ENCODE results near the gene RAPGEF5. TPM values are rescaled to one million over a fixed set of nuclear protein-coding genes. Genes with fewer than 3 reads are reported as not detected.

The RAPGEF5 gene
- total RNA-seq, 1 experiment from 2014 or later, result 13.3 TPM

- H4K8ac ChIP-seq (replicated peaks; ENCODE audit: insufficient read length, low read depth, low read length), result no peak overlapping the region
- Mint-ChIP-seq H3K4me3 (no peak overlapping the region), H3K4me1 (peaks cover 6 to 11% of the 10 kb centered on the region in 2 experiments), H3K27me3 (ENCODE audit: low read depth) (peaks cover 3% of the 10 kb centered on the region; the same call in 1 of the 2 replicates), H3K36me3 (ENCODE audit: insufficient read depth in 1 of 3, low read depth in 3 of 3) (peaks cover 0 to 17% (median 4%) of the 10 kb centered on the region in 3 experiments; a peak in 3 of 7 replicates), H3K9me3 (peaks cover 5 to 21% of the 10 kb centered on the region in 2 experiments; a peak in 4 of 5 replicates), H3K27ac (no peak overlapping the region)
- H2AK5ac ChIP-seq (ENCODE audit: insufficient read length, low read length), result no peak overlapping the region
- H3K9ac ChIP-seq (ENCODE audit: extremely low read depth, insufficient read length, low read length), result no peak overlapping the region
- no peak overlapping the region for H3K4me2 ChIP-seq (ENCODE audit: insufficient read depth, insufficient read length, low read length)
- H2AFZ ChIP-seq (ENCODE audit: low read length), result no peak overlapping the region
- H3K14ac ChIP-seq (ENCODE audit: insufficient read depth, low read length), result no peak overlapping the region
- no peaks in the 10 kb centered on the region for H3K79me1 ChIP-seq (ENCODE audit: insufficient read depth, low read depth, low read length, poor library complexity, severe bottlenecking)
- no peaks in the 10 kb centered on the region for H4K20me1 ChIP-seq (ENCODE audit: control insufficient read depth, insufficient read depth, insufficient read length)
- H2BK15ac ChIP-seq (ENCODE audit: low read depth, low read length), result no peak overlapping the region
- H2BK12ac ChIP-seq (ENCODE audit: insufficient read length, low read depth, low read length), result no peak overlapping the region
- no peaks in the 10 kb centered on the region for H3K23me2 ChIP-seq (ENCODE audit: insufficient read length, low read depth, low read length, poor library complexity, severe bottlenecking)
- H2BK20ac ChIP-seq (ENCODE audit: low read depth, low read length, poor library complexity, severe bottlenecking), result no peak overlapping the region
- H3K18ac ChIP-seq (ENCODE audit: insufficient read length, low read depth, low read length), result no peak overlapping the region
- H3T11ph ChIP-seq (ENCODE audit: low read length), result no peak overlapping the region
- H3K23ac ChIP-seq (ENCODE audit: insufficient read length, low read depth, low read length), result no peak overlapping the region
- no peak for TF ChIP-seq CTCF (conservative IDR thresholded peaks at IDR 0.05)
- H3K27me3 ChIP-seq (ENCODE audit: insufficient read depth, low read length), result no peaks in the 10 kb centered on the region
- H3K27ac ChIP-seq (ENCODE audit: insufficient read length, low read depth, low read length), result no peak overlapping the region
- H3K4ac ChIP-seq (ENCODE audit: low read depth, low read length), result no peak overlapping the region
- no peak overlapping the region for H3K56ac ChIP-seq (ENCODE audit: insufficient read length, low read depth, low read length)
- H2BK120ac ChIP-seq (ENCODE audit: low read depth, low read length, poor library complexity, severe bottlenecking), result no peak overlapping the region
- WGBS (ENCODE audit: extremely low coverage, insufficient read length, low lambda C conversion rate), result no CpG with 5 or more reads among the region's 13 CpGs
- H2BK5ac ChIP-seq (ENCODE audit: insufficient read length, low read length), result no peak overlapping the region
- DNase-seq, result no peak
- H3K4me1 ChIP-seq (ENCODE audit: insufficient read depth, low read length), result no peaks in the 10 kb centered on the region
- H4K5ac ChIP-seq (ENCODE audit: insufficient read length, low read depth, low read length), result no peak overlapping the region
- no peaks in the 10 kb centered on the region for H3K79me2 ChIP-seq (ENCODE audit: insufficient read depth, low read length)
- H3K9me3 ChIP-seq (ENCODE audit: control insufficient read depth, low read depth, low read length), result no peaks in the 10 kb centered on the region
- no peak overlapping the region for H4K91ac ChIP-seq (ENCODE audit: insufficient read length, low read depth, low read length)
These were observed 248.7 kb downstream of the RAPGEF5 start for GRCh38 chr7:22108151-22108845.

All from H9 (cell line).